HG03354 (cell line): ENCODE measurements around the gene TLCD3B.

Experiments
- ATAC-seq: cut with Tn5 transposase; IDR thresholded peaks from one replicate; pipeline ENCODE4 v1.9.1; 2021; ENCODE audit warnings: mild to moderate bottlenecking; ENCODE audit not compliant: unreplicated experiment, poor library complexity, severe bottlenecking

The TLCD3B gene, protein sequence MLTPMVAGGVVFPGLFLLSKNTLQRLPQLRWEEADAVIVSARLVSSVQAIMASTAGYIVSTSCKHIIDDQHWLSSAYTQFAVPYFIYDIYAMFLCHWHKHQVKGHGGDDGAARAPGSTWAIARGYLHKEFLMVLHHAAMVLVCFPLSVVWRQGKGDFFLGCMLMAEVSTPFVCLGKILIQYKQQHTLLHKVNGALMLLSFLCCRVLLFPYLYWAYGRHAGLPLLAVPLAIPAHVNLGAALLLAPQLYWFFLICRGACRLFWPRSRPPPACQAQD

DNA sequence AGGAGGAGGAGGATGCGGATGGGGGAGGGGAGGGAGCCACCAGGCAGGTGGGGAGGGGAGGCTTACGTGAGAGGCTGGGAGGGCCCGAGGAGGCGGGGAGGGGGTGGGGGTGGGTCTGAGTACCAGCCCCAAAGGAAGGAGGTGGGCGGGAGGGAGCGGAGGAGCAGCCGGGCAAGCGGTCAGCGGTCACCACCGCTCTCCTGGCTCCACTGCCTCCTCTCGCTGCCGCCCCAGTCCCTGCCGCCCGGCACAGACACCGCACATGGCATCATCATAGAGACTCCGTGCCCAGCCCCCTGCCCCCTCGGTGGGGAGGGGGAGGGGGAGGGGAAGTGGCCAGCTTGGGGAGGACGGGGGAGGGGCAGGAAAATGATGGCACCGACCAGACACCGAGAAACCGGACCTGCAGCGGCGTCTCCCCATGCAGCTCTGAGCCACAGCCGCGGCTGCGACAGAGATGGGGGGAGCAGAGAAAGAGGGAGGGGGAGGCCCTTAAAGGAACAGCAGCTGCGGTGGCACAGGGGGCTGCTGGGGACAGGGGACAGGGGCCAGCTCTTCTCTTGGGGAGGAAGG lies at the start of gene TLCD3B:
TLCD3B (minus strand) TSS at position 431 of the 573 bp plus-strand sequence. CDS start 744 bp downstream, outside the sequence.
- no peak for ATAC-seq

DNA sequence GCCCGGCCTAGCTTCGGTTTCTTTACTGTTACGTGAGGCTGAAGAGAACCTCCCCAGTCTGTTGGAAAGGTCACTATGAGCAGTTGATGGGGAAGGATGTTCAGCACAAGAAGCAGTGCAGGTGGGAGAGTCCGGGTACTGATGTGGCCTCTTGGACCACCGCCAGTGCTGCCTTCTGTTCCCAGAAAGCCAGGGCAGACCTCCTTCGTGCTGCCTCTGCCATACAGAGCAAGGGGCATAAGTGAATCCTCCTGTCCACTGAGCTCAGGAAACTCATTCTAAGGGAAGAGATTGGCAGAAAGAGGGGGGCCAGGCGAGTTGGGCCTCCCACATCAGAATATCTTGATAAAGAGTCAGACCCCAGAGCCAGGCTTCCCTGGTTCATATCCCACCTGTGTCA lies 48.4 kb upstream of the TLCD3B start:
- ATAC-seq: no peak

DNA sequence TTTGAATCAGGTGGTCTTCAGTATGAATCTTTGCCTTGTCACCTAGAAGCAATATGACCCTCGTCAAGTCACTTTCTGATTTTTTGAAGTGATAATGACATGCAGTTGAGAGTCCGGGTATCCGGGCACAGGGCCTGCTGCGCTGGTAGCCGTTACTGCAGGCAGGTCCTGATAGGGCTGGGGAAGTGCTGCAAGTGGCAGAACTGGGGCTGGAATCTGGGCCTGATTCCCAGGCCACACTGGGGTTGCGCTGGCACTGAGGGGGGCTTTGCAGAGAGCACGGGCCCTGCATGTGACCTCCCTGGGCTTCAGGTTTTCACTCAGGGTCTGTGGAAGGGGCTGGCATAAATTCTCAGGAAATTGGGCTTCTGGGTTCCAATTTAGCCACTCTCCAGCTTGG lies 47.7 kb upstream of the TLCD3B start:
- ATAC-seq: no peak

DNA sequence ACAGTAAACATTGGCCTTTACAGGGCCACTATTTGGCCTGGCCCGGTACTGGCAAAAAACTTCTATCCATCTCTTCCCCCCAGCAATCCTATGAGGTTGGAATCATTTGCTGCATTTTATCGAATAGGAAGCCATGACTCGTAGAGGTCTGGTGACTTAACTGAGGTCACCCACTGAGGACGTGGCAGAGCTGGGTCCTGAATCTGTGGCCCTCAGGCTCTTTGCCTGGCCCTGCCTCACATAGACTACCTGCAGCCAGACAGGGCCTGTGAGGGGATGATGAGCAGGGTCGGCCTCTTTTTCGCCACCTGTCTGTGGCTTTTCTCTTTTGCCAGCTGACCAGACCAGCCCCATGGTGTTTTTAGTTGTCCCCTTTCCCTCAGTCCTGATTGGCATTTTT lies 46.6 kb upstream of the TLCD3B start:
- ATAC-seq: no peak

DNA sequence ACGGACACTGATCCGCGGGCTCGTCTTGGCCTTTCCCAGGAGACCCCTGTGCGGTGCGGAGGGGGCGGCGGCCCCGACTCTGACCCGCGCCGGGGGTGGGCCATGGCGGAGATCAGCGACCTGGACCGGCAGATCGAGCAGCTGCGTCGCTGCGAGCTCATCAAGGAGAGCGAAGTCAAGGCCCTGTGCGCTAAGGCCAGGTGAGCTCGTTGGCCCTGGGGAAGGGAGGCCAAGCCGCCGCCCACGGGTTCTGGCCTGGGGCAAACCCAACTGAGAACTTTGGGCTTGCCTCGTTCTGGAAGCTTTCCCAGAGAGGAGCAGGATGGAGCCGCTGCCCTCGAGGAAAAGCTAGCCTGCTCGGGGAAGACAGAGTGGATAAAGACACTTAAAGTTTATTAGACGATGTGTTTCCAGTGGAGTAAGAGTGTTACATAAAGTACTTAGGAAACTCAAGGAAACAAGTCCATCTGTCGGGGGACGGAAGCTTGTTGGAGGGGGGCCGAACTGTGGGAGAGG lies 45.3 kb upstream of the TLCD3B start:
- peak; percentile 30 for ATAC-seq

DNA sequence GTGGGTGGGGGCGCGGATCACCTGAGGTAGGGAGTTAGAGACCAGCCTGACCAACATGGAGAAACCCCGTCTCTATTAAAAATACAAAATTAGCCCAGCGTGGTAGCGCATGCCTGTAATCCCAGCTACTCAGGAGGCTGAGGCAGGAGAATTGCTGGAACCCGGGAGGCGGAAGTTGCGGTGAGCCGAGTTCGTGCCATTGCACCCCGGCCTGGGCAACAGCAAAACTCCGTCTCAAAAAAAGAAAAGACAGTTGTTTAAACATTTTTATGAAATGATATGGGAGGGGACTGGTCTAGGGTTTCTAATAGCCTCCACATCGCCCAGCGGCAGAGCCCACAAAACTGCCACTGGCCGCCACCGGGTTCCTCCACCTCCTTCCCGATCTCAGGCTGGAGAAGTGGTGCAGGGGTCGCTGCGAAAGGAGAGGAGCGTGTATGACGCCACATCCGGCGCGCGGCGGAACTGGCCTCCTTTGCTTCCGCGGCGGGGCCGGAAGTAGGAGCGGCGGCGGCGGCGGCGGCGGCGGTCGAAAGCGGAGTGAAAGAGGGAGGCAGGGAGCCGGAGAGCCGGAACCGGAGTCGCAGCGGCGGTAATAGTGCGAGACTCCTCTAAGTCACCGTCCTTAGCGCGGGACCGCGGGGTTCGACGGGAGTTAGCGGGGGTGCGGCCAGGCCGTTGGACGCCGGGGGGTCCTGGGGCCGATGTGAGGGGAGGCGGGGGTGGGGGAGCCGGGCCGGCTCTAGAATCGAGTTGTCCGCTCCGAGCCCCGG lies 44.6 kb upstream of the TLCD3B start, which contains the start of gene PPP4C:
PPP4C (plus strand) TSS at position 492 of the 773 bp plus-strand sequence. CDS start 384 bp downstream, outside the sequence.
- ATAC-seq: peak; percentile 86

DNA sequence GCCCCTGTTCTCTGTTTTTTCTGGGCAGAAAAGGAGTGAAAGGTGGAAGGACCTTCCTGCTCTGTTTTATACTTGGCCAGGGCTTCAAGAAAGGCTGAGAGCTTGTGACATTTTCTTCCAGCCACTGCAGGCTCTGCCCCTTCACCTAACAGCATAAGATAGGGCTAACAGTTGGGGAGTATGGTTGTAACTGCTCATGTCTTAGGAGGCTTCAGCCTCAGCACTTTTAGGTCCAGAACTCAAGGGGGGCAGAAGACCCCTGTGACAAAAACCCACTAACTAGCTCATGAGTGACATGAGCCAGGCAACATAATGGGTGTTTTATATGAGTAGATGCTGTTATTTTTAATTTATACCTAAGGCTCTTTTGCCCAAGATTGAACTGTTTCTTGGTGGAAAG lies 39.4 kb upstream of the TLCD3B start:
- no peak for ATAC-seq

DNA sequence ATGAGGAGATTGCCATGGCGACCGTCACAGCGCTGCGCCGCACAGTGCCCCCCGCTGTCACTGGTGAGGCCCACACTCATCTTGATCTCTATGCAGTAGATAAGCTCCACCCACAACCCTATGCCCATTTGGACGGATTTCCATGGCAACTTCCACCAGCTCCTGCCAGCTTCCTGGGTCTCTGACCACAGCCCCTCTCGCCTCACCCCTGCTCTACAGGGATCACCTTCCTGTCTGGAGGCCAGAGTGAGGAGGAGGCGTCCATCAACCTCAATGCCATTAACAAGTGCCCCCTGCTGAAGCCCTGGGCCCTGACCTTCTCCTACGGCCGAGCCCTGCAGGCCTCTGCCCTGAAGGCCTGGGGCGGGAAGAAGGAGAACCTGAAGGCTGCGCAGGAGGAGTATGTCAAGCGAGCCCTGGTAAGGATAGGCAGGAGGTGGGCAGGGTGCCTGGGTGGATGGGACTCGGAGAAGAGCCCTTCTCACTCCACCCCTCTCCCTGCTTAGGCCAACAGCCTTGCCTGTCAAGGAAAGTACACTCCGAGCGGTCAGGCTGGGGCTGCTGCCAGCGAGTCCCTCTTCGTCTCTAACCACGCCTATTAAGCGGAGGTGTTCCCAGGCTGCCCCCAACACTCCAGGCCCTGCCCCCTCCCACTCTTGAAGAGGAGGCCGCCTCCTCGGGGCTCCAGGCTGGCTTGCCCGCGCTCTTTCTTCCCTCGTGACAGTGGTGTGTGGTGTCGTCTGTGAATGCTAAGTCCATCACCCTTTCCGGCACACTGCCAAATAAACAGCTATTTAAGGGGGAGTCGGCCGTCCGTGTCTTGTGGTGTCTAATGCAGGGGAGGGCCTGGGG lies 38.8 kb upstream of the TLCD3B start:
- ATAC-seq: no peak

DNA sequence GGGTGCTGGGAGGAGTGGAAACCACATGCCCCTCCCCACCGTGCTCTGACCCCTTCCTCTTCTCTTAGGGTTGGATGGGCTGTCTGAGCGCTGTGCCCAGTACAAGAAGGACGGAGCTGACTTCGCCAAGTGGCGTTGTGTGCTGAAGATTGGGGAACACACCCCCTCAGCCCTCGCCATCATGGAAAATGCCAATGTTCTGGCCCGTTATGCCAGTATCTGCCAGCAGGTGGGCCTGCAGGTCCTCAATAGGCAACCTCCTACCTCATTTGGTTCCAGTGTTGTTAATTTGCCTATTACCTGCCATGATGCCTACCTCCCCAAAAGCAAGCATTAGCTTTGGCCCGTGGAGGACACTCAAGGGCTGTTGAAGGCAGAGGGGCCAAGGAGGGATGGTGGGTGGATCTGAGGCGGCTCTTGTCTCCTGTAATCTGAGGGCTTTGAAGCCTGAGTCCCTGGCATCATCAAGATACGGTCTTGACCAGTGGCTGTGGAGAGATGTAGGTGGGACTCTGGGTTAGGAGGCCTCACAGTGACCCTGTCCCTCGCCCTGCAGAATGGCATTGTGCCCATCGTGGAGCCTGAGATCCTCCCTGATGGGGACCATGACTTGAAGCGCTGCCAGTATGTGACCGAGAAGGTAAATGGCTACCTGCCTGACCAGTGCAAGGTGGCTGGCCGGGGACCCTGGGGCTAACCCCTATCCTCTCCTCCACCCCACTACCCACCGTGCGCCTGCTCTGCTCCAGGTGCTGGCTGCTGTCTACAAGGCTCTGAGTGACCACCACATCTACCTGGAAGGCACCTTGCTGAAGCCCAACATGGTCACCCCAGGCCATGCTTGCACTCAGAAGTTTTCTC lies 37.9 kb upstream of the TLCD3B start:
- no peak for ATAC-seq

DNA sequence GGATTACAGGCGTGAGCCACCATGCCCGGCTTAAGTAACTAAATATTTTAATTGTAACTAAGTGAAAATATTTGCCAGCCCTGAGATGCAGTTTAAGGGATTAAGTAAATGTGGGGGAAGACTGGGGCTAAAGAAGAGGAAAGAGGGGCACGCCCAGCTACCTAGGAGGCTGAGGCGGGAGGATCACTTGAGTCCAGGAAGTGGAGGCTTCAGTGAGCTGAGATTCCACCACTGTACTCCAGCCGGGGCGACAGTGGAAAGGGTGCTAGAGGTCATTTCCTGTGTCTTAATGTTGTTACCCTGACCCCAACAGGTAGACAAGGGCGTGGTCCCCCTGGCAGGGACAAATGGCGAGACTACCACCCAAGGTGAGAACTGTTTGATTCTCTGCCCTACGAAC lies 37.3 kb upstream of the TLCD3B start:
- ATAC-seq: no peak

DNA sequence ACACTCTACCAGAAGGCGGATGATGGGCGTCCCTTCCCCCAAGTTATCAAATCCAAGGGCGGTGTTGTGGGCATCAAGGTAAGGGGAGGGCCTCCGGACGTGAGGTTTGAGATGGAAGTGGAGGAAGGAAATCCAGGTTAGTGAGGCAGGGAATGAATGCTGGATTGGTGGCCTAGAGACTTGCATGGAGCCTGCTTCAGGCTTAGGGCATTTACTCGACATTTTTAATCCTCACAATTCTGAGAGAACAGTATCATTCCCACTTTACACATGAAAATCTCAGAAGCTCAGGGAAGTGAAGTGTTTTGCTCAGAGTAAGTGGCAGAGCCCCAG lies 36.5 kb upstream of the TLCD3B start:
- ATAC-seq: no peak

DNA sequence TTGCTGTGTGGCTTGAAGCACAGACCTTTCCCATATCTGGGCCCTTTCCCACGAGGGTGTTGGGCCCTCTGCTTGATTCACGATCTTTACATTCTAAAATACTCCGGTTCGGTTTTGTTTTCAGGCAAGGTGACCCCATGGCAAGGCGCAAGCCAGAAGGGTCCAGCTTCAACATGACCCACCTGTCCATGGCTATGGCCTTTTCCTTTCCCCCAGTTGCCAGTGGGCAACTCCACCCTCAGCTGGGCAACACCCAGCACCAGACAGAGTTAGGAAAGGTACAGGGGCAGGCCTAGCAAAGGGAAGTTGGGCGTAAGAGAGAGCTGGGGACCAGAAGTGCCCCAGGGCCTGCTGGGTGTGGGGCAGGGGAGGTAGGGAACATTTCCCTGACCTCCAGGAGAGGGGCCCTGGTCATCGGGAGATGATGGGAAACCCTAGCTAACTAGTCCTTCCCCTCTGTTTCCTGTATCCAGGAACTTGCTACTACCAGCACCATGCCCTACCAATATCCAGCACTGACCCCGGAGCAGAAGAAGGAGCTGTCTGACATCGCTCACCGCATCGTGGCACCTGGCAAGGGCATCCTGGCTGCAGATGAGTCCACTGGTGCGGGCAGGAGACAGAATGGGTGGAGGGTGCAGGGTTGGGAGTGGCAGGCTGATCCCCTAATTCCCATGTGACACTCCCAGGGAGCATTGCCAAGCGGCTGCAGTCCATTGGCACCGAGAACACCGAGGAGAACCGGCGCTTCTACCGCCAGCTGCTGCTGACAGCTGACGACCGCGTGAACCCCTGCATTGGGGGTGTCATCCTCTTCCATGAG lies 35.9 kb upstream of the TLCD3B start:
- ATAC-seq: no peak

DNA sequence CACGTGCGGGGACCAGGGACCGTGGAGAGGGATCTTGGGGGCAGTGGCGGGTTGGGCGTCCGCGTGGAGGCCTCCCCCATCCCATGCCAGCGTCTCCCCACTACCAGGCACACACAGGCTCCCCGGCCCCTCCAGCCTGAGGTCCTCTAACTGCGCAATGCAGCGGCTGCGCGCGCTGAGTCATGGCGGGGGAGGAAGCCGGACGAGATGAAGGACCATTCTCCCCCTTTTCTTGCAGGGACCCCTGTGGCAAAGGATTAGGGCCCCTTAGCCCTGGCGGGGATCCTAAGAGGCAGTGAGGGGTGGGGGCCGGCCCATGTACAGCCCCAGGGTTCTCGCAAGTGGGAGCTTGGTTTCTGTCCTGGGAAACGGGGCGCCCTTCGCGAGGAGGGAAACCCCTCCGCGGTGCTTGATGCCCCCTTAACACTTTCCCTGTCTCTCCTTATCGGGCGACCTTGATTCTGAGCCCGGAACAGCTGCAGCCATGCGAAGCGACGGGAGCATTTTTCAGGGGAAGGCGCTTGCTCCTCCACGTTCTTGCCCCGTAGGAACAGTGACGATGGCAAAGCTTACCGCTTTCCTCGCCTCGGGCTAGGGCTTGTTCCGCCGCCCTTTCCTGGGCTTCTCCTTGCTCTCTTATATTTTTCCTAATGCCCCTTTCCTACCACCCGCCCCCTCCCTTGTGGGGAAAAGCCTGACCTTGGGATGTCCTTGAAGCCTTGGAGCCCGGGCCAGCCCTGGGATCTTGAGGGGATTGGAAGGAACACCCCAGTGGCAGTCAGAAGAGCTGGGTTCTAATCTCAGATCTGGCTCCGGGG lies 35.1 kb upstream of the TLCD3B start:
- ATAC-seq: peak; percentile 3

DNA sequence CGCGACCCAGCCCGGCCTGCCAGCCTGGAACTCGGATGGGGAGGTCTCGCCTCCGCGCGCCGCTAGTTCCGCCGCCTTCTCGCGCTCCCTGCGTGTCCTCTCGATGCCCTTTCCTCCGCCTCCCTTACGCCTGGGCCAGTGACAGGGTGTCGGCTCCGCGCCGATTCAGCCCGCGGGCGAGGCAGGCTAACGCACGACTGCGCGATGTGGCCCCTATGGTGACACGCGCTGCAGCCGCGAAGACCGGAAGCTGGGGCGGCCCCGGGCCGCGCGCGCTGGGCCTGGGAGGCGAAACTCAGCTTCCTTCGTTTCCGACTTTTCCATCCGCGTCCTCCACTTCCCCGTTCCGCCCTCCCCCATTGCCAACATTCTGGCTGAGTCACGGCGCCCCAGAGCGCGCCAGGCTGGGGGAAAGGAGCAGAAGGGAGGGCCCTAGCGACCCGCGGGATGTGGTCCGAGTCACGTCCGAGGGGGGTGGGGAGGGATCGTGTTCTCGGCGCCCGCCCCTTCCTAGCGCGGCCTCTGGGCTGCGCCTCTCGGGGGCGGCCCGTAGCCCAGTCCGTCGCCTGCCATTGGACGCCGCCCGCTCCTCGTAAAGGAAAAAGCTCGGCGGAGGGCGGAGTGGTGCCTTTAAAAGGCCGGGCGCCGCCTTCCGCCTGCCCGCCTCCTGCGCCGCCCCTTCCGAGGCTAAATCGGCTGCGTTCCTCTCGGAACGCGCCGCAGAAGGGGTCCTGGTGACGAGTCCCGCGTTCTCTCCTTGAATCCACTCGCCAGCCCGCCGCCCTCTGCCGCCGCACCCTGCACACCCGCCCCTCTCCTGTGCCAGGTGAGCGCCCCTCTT lies 34.3 kb upstream of the TLCD3B start, which contains the start of gene ALDOA:
ALDOA (plus strand) TSS at position 659 of the 841 bp plus-strand sequence. CDS start 1,138 bp downstream, outside the sequence.
- peak; percentile 83 for ATAC-seq

DNA sequence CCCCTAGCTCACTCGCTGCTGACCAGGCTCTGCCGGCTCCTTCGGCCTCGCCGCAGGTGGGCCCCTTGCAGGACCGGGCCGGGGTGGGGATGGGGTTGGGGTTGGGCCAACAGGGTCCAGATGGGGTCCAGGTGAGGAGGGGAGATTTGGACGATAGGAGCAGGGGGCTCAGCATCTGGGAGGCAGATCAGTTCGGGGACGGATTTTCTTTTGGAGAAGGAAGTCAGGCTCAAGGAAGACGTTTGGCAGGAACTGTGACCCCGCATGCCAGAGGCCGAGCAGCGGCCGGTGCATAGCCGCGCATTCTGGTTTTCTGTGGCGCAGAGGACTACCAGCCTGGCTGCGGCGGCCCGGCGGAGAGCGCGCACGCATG lies 33.6 kb upstream of the TLCD3B start:
- no peak for ATAC-seq

DNA sequence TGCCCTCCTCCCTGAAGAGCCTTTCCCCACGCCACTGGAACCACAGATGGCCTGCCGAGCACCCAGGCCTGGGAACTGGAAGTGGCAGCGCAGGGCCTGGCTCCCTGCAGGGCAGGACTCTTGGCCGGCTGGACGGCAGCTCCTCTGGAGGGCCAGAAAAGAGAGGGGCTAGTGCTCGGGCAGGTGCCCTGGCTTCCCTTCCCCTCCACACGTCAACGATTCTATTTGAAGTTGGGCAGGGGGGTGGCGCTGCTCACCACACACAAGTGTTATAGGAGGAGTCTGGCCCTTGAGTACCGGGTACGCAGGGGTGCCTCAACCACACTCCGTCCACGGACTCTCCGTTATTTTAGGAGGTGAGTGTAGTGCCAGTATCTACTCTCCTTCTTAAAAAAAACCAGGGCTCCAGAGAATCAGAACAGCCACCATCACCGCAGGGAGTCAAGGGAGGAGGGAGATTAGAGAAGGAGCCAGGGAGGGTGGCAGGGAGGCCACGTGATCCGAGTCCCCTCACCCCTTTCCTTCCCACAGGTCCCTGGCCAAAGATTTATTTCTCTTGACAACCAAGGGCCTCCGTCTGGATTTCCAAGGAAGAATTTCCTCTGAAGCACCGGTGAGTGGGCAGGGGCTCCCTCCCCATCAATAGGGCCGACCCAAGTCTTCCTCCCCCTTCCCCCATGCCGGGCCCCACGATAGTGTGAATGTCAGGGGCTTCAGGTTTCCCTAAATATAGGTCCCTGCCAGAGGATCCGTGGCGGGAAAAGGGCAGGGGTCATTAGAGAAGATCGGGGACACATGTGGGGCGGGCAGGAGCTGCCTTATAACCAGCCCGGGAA lies 33.0 kb upstream of the TLCD3B start:
- ATAC-seq: peak; percentile 30
